ENCODE measurements around the gene ZNF764.
"Not testable (repeated sequence)": the region's sequence is repeated elsewhere in the genome, so short reads cannot be mapped to it uniquely, and the experiment has no call there.

The ZNF764 gene

DNA sequence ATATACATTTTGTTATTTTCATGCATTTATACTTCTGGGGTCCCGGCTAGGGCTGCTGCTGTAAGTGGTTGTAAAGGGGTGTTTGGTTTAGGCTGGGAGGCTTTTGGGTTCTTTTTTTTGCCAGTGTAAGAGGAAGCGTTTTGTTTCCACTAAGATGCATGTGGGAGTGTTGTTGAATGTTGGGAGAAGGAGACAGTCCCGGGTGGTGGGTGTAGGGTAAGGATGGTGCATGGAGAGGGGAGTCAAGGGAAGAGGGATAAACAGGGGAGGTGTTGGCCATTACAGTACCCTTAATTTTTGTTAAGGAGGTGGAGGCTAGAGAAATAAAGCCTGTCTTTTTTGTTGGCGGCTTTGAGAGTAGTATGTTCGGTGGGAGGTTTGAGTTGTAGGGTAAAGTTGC is 15.1 kb downstream of the ZNF764 start:
- no peak for DNase-seq

DNA sequence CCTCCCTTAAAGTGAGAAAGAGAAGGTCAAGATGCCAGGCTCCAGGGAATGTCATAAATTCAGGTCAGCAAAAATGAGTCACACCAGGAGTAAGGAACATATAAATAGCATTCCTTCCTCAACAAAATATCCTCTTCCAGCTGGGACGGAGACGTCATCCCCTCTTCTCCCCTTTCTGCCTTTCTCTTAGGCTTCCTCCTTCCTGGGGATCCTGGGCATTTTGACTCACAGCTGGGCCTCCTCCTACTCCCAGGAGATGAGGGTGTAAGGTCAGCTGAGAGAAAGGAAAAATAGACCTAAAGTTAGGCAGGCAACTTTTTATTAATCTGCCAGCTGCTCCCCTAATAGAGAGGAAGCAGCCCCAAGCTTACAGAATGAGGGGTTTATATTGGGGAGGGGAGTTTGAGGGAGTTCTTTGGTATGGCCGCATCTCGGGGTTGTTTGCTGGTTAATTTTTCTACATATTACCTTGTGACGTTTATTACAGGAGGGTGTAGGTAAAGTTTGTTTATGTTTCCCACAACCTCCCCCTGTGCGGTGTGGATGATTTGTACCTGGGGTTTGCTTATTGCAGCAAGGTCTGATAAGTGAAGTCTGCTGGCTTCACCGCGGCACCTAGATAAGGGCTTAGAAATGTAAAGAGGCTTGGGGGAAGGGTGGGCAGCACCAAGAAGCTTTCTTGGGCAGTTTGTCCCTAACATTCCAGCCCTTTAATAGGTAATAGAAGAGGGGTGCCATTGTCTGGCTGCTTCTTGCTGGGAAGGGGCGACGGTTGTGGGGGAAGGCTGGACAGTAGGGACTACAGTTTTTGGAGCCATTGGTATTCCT is 16.5 kb downstream of the ZNF764 start:
- DNase-seq = no peak

DNA sequence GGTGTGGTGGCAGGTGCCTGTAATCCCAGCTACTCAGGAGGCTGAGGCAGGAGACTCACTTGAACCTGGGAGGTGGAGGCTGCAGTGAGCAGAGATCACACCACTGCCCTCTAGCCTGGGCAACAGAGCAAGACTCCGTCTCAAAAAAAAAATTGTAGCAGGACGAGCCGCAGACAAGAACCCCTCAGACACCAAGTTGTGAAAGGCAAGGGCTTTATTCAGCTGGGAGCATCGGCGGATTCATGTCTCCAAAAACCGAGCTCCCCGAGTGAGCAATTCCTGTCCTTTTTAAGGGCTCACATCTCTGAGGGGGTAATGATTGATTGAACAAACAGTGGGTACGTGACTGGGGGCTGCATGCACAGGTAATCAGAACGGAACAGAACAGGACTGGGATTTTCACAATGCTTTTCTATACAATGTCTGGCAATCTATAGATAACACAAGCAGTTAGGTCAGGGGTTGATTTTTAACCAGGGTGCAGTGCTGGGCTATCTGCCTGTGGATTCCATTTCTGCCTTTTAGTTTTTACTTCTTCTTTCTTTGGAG is 17.2 kb downstream of the ZNF764 start:
- DNase-seq = not testable (repeated sequence)

DNA sequence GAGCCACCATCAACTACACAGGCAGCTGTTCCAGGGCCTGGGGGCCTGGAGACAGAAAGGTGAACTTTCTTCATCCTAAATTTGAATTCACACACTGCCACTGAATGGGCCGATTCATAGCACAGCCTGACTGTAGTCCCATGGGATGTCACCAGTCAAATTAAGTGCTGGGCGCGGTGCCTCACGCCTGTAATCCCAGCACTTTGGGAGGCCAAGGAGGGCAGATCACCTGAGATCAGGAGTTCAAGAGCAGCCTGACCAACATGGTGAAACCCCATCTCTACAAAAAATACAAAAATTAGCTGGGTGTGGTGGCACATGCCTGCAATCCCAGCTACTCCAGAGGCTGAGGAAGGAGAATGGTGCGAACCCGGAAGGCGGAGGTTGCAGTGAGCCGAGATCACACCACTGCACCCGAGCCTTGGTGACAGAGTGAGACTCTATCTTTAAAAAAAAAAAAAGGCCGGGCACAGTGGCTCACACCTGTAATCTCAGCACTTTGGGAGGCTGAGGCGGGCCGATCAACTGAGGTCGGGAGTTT is 18.1 kb downstream of the ZNF764 start:
- DNase-seq = not testable (repeated sequence)

DNA sequence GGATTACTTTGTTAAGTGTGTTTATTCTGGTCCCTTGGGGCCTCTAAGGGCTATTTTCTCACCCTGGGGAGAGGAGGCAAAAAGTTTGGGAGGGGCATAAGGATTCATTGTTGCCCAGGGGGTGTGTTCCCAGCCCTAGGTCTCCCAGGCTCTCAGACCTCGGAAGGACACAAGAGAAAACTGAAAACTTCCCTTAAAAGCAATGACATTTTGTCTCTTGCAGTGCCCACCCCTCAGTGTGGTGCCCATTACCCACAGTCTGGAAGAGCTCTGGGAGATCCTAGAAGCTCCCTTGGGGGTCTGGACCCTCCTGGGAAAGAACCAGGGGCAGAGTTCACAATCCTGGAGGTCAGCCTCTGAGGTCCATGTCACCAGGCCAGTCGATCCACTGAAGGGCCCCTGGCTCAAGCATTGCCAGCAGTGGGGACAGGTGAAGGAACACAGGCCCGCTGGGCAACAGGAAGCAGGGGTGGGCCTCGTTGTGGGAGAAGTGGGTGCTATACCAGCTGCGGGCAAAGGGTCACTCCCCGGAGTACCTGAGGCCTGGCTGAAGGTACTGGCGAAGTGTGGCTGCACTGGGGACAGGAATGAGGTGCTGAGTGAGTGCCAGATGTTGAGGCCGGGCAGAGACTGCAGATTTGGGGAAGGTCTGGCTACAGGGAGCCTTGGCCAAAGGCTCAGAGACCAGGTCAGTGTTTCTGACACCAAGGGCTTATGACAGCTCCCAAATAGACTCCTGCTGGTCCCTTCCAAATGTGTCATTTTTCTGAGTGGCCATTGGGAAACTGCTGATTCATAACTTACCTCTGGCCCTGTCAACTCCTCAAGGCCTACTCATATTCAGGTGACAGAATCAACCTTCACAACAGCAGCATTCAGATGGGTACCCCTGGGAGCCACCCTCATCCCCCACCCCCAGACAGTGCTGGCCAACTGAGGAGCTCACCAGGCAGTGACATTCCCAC is 18.9 kb downstream of the ZNF764 start:
- no peak for DNase-seq

DNA sequence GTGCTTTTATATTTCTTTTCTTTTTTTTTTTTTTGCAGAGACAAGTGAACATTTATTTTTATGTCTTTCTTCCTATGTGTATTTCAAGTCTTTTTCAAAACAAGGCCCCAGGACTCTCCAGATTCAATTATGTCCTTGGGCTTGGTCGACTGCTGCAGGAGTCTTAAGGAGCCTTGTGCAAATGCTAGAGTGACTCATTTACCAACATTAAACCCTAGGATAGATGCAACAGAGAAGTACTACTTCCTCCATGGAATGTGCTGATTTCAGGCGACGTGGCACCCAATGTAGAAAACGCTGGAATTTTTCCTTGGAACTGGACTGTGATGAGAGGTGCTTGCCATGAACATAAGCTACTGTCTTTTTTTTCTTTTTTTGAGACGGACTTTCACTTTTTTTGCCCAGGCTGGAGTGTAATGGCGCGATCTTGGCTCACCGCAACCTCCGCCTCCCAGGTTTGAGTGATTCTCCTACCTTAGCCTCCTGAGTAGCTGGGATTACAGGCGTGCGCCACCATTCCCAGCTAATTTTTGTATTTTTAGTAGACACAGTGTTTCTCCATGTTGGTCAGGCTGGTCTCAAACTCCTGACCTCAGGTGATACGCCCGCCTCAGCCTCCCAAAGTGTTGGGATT is 21.7 kb downstream of the ZNF764 start:
- DNase-seq = not testable (repeated sequence)

DNA sequence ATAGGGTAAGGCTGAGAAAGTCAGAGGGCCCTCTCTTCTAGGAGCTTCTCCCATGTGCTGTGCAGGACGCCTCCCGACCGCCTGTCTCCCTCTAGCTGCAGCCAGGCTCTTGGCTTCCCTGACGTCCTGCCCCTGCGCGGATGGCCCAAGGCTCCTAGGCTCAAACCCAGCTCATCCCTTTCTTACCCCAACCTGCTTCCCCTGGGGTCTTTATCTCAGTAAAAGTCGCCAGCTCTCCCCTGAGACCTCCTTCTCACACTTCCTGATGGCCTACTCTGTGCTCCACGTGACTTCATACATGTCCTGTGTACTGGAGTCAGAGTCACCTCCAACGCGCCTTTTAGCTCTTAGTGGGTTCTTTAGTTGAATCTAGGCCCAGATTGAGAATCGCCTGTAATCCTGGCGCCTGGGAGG is 22.4 kb downstream of the ZNF764 start:
- peak; percentile 75 for DNase-seq

DNA sequence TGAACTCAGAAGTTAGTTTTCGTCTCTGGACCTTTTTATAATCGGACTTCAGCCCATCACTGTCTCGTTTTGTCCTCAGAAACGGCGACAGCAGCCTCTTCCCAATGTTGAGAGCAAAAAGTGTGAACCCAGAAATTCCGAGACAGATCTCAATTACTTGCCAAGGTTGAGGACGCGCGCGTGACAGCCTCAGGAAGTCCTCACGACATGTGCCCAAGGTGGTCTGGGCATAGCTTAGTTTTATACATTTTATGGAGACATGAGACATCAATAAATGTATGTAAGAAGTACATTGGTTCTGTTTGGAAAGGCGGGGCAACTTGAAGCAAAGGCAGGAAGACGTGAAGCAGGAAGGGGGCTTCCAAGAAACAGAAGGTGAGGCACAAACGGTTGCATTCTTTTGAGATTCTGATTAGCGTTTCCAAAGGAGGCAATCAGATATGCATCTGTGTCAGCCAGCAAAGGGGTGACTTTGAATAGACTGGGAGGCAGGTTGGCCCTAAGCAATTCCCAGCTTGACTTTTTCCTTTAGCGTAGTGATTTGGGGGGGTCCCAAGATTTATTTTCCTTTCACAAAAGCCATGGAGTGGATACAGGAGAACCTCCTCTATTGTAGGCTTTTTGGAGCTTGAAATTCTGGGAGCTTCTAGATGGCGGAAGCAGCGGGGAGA is 22.9 kb downstream of the ZNF764 start:
- no peak for DNase-seq

DNA sequence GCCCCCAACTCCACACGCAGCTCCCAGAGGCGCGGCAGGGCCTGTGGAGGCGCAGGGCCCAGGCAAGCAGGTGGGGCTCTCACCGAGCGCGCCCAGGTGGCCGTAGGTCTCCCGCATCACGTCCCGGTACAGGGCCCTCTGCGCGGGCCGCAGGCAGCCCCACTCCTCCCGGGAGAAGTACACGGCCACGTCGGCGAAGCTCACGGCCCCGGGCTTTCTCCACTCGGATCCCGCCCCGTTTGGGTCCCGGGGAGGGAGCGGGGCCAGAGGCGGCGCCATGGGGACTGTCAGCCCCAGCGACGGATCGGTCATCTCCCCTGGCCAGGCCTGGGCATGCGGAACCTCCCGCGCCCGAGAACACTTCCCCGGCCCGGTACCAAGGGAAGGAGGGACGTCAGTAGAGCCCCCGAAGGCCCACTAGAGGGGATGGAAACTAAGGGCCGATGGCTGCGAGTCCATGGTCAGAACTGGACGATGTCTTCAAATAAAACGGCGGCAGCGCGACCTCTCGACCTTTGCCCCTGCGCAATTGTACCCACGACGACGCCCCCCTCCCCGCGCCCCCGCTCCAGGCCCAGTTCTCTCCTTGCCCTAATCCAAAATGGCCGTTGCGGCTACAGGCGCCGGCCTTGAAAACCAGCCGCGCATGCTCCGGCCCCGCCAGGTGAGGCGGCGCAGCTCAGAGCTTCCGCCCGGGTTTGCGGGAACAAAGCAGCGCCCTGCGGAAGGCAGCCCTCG is 23.6 kb downstream of the ZNF764 start, which contains the start of gene ZNF747:
Gene ZNF747, minus strand, starts transcription at position 491 of the 738 bp plus-strand sequence. Its CDS starts 179 bp downstream, at position 312.
- peak; percentile 96 for DNase-seq

DNA sequence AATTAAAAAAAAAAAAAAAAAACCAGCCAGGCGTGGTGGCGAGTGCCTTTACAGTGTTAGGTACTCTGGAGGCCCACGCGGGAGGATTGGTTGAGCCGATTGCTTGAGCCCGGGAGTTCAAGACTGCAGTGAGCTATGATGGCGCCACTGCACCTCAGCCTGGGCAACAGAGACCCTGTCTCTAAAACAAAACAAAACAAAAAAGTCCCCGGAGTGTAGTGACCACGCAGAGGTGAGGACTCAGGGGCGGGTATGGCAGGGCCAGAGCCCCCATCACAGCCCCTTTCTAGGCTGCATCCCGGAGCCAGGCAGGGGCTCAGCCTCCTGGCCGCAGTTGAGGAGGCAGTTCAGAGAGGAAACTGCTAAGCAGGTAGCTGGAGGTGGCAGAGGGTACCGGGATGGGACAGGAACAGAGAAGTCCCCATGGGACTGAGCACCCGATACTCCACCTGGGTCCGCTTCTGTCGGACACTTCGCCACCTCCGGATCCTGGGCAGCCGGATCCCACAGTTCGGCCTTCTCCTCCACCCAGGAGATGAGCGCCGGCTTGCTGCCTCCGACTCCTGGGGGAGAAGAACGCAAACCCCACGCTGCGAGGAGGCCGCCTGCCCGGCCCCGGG is 24.3 kb downstream of the ZNF764 start:
- DNase-seq = no peak

DNA sequence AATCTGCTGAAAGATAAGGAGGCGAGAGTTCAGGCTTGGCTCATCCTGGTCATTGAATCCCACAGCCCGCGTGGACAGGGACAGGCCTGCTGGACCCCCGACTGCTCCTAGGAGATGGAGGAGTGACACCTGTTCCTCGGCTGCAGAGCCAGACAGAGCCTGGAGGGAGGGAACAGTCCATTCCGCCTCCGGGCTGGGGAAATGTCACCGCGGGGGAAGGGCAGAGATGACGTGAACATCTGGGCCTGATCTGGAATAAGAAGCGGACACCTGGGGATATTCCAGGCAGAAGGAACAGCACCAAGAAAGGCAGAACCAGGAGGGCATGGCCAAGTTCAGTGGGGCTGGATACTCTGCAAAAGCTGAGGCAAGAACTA is 25.0 kb downstream of the ZNF764 start:
- DNase-seq = no peak

DNA sequence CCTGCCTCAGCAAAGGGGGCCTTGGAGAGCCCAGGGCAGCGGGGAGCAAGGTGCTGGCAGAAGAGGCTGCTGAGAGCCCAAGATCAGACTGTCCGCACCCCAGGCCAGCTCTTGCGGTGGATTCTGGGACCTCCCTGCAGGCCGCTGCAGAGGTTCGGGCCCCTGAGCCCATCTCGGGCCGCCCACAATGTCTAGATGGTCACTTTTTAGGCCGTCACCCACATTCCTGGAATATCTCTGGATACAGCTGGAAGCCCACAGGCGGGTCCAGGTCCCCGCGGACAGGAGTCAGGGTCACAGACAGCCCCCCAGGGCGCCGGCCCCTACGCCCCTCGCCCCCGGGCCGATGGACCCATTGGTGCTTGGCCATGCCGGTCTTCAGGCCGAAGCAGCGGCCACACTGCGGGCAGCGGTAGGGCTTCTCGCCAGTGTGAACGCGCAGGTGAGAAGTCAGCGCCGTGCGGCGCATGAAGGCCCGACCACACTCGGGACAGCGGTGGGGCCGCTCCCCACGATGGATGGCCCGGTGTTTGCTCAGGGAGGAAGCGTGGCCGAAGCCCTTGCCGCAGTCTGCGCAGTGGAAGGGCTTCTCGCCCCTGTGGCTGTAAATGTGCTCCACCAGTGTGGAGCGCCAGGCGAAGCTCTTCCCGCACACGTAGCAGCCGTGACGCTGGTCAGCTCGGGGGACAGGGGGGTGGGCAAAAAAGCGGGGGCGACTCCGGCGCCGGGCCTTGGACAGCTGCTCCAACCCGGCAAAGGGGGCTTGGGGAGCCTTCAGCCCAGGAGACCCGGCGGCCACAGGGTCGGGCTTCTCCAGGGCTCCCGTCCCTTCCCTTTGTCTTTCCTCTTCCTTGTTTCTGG is 25.7 kb downstream of the ZNF764 start:
- no peak for DNase-seq

DNA sequence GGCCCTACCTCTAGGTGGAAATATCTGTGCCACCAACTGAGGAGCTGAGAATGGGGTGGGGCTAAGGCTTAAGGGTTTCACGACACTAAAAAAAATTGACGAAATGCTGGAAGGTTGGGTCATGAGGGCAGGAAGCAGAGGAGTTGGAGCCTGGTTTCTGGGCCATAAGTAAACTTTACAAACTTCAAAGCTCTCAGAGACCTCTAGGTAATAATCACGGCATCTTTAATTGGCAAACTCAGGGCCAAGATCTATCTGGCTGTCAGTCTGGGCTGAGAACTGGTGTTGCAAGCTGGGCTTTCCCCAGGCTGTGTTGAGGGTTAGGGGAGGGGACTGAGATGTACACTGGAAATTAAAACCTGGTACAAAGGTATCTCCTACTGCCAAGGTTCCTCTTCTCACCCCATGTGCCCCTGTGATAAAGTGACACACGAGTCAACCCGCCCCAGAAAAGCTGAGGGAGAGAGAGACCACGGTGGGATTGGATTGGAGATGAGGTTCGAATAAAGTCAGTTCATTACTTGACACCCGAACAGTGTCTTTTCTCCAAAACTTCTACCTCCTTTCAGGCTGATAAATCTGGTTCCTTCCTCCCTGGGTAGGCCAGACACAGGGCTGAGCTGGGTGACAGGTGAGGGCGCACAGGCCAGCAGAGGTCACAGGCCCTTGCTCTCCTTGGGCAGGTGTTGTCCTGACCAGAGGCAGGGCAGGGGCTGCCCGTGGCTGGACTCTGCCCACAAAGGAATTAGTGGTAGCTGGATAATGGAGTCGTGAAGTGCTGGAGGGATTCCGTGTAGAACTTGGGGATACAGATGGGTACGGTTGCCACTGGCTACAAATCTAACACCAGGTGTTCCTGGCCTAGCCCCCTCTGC is 27.8 kb downstream of the ZNF764 start:
- no peak for DNase-seq

DNA sequence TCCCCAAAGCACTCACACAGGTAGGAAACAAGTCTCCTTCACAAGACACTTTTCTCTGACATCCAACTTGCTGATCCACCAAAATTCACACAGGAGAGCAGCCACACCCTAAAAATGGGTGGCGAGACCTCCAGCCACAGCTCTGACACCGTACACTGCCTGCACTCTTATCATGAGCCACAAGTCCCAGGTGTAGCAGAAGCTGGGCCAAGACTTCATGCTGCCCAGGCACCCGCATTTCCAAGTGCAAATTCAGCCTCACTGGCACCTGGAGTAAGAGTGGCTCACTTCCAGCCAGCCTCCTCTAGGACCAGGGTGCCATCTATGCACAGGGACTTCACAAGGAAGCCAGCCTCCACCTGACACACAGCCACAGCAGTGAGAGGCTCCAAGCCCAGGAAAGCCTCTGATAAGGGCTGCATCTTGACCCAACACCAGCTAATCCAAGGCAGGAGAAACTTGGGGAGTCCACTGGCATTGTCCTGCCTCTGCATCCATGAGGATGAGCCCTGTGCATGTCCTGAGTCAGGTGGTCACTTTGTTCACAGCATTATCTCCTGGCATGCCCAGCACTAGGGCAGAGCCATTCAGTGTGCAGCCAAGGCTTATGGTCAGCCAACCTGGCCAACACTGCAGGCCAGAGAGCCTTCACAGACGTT is 29.2 kb downstream of the ZNF764 start:
- no peak for DNase-seq

DNA sequence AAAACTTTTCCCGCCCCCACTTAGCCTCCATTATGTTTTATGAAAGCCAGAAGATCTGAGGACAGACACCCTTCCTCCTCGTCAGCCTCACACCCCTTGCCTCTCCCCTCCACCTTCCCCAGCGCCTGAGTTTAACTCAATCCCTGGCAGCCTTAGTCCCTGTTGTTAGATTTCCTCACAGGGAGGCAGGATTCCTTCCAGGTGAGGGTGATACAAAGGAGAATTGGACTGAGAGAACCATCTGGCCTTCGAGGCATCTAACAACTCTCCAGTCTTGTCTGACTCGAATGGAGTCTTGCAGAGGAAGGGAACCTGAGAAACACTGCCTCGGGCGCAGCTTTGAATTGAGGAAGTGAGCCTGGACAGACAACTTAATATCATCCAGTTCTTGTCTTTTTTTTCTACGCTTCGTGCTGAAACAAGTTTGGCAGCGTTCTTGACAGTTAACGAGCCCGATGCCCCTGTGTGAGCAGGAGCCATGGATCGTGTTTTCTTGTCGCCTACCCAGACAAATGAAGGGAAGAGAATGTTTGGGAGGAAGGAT is 30.5 kb downstream of the ZNF764 start:
- no peak for DNase-seq

DNA sequence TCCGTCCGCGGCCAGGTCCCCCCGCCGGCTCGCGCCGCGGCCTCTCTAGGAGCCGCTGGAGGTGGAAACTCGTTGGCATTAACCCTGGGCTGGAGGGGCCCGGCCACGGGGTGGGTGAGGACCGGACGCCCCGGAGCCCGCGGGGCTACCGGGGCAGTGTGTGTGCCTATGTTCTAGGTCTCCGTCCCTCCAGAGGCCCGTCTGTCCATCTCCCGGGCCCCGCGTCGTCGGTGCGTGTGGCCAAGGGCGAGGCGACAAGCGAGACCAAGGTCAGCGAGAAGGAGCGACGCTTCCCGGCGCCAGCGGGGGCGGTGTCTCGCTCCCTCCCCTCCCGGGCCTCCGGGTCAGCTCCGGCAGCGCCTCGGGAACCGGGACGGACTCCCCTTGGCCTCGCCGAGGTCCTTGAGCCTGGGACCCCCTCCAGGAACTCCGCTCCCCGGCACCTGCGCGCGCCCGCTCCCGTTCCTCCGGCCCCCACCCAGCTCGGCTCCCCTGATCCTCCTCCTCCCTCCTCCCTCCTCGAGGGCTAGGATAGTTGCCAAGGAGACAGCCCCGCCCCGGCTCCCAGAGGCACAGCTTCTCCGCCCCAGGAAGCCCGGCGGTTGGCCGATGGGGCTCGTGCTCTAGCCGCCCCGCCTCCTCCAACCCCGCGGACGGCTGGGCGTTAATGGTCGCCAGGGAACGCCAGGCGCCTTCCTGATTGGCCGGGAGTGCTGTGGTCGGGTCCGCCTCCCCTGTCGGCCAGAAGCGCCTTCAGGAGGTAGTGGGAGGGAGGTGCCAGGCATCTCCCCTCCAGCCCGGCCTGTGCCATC is 31.1 kb downstream of the ZNF764 start:
- DNase-seq = peak; percentile 100
